ENCODE measurements around the gene MYH6. TPM values are rescaled to one million over a fixed set of nuclear protein-coding genes. Genes with fewer than 3 reads are reported as not detected.

MYH6 gene
- total and polyA plus RNA-seq, 2 of the 13 experiments (the other 11 are each of a cell fraction or from before 2014, with no cell fraction given) = 0.01 TPM; not detected in 1

GRCh38 chr14:23351681-23352505 is 56.2 kb downstream of the MYH6 start (continued):
- TF ChIP-seq, protein P1, sequence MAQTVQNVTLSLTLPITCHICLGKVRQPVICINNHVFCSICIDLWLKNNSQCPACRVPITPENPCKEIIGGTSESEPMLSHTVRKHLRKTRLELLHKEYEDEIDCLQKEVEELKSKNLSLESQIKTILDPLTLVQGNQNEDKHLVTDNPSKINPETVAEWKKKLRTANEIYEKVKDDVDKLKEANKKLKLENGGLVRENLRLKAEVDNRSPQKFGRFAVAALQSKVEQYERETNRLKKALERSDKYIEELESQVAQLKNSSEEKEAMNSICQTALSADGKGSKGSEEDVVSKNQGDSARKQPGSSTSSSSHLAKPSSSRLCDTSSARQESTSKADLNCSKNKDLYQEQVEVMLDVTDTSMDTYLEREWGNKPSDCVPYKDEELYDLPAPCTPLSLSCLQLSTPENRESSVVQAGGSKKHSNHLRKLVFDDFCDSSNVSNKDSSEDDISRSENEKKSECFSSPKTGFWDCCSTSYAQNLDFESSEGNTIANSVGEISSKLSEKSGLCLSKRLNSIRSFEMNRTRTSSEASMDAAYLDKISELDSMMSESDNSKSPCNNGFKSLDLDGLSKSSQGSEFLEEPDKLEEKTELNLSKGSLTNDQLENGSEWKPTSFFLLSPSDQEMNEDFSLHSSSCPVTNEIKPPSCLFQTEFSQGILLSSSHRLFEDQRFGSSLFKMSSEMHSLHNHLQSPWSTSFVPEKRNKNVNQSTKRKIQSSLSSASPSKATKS (CRISPR knock-in tag; IDR thresholded peaks at IDR 0.05) = no peak
- TF ChIP-seq GFI1 (CRISPR knock-in tag; IDR thresholded peaks at IDR 0.05; ENCODE audit: borderline replicate concordance) = no peak
- no peak for TF ChIP-seq ZNF775 (CRISPR knock-in tag; IDR thresholded peaks at IDR 0.05; ENCODE audit: borderline replicate concordance)
- peak; percentile 56; the same call in 1 of the 2 replicates for TF ChIP-seq ZNF546 (CRISPR knock-in tag; conservative IDR thresholded peaks at IDR 0.05)
- no peak for TF ChIP-seq ATRX (CRISPR knock-in tag; IDR thresholded peaks at IDR 0.05; ENCODE audit: borderline replicate concordance)
- no peak for TF ChIP-seq RBAK (CRISPR knock-in tag; IDR thresholded peaks at IDR 0.05)
- TF ChIP-seq MTERF4 (CRISPR knock-in tag; IDR thresholded peaks at IDR 0.05) = no peak
- no peak; the same call in 1 of the 2 replicates for TF ChIP-seq ZBTB26 (CRISPR knock-in tag; IDR thresholded peaks at IDR 0.05; ENCODE audit: borderline replicate concordance)
- TF ChIP-seq ZNF276 (CRISPR knock-in tag; IDR thresholded peaks at IDR 0.05; ENCODE audit: low read depth) = no peak
- no peak for TF ChIP-seq CEBPB (IDR thresholded peaks at IDR 0.05; ENCODE audit: borderline replicate concordance, low read depth, low read length)
- TF ChIP-seq NCOA2 (CRISPR knock-in tag; IDR thresholded peaks at IDR 0.05) = no peak
- no peak for TF ChIP-seq UBTF (CRISPR knock-in tag; IDR thresholded peaks at IDR 0.05)
- TF ChIP-seq SRSF4 (IDR thresholded peaks at IDR 0.05; ENCODE audit: low read depth, low read length, poor library complexity, severe bottlenecking) = no peak
